H1 (cell line): ENCODE results near the gene PRKAG3.

Experiments used
- EZH2 ChIP-seq: fragments of 200-600 bp; sonication (generic); IDR thresholded peaks from 2 replicates; pipeline ENCODE4 v1.7.1; 2012; ENCODE audit warnings: low read depth, mild to moderate bottlenecking, moderate library complexity, low read length, inconsistent platforms; ENCODE audit not compliant: severe bottlenecking
- TF ChIP-seq, protein P1 (sequence below): IDR thresholded peaks from 2 replicates; pipeline ENCODE4 v1.6.1; 2011; ENCODE audit warnings: low read length, improper control_type of control experiment

DNA sequence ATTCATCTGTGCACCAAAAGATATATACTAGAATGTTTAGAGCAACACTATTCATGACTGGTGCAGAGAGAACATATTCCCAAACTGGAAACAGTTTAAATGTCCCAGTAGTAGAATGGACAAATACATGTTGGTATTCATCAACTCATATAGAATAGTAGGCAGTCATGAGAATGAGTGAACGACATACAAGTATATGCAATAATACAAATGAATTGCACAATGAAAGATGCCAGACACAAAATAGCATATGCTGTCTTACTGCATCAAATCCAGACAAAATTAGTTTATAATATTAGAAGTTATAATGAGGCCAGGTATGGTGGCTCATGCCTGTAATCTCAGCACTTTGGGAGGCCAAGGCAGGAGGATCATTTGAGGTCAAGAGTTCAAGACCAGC lies 8.3 kb upstream of the PRKAG3 start:
- TF ChIP-seq, protein P1, sequence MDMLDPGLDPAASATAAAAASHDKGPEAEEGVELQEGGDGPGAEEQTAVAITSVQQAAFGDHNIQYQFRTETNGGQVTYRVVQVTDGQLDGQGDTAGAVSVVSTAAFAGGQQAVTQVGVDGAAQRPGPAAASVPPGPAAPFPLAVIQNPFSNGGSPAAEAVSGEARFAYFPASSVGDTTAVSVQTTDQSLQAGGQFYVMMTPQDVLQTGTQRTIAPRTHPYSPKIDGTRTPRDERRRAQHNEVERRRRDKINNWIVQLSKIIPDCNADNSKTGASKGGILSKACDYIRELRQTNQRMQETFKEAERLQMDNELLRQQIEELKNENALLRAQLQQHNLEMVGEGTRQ, result no peak
- TF ChIP-seq EZH2, result no peak
